Smooth muscle cell (in vitro differentiated cells): Measurements from ENCODE around the gene PHGDH. TPM values are rescaled to one million over a fixed set of nuclear protein-coding genes. Genes with fewer than 3 reads are reported as not detected.

Experiments used
- DNase-seq: peaks from one replicate; lab custom pipeline; 2025; ENCODE audit not compliant: unreplicated experiment; lab: John Stamatoyannopoulos, UW
- H2AFZ ChIP-seq: fragments of 200-600 bp; sonication (generic); 2 replicates; pipeline ENCODE4 v1.6.0; 2016; ENCODE audit warnings: antibody characterized with exemption, low read depth, mild to moderate bottlenecking
- H3F3A ChIP-seq: fragments of 200-600 bp; sonication (generic); 2 replicates; pipeline ENCODE4 v1.6.0; 2017; ENCODE audit warnings: antibody characterized with exemption, low read depth
- H3K27ac ChIP-seq: fragments of 200-600 bp; sonication (generic); 2 replicates; pipeline ENCODE4 v1.5.1; 2016; ENCODE audit warnings: low read depth, mild to moderate bottlenecking
- H3K27me3 ChIP-seq: fragments of 200-600 bp; sonication (generic); 2 replicates; pipeline ENCODE4 v1.6.1; 2016; ENCODE audit warnings: low read depth, mild to moderate bottlenecking
- H3K36me3 ChIP-seq: fragments of 200-600 bp; sonication (generic); 2 replicates; pipeline ENCODE4 v1.5.1; 2016; ENCODE audit warnings: low read depth
- H3K4me1 ChIP-seq: fragments of 200-600 bp; sonication (generic); 2 replicates; pipeline ENCODE4 v1.5.1; 2016; ENCODE audit warnings: low read depth
- H3K4me2 ChIP-seq: fragments of 200-600 bp; sonication (generic); 2 replicates; pipeline ENCODE4 v1.6.0; 2016; ENCODE audit warnings: mild to moderate bottlenecking
- H3K4me3 ChIP-seq: fragments of 200-600 bp; sonication (generic); 2 replicates; pipeline ENCODE4 v1.5.1; 2016; ENCODE audit warnings: mild to moderate bottlenecking
- H3K79me2 ChIP-seq: fragments of 200-600 bp; sonication (generic); 2 replicates; pipeline ENCODE4 v1.6.0; 2016; ENCODE audit warnings: low read depth, mild to moderate bottlenecking
- H3K9ac ChIP-seq: fragments of 200-600 bp; sonication (generic); 2 replicates; pipeline ENCODE4 v1.6.0; 2016; ENCODE audit warnings: low read depth
- H3K9me3 ChIP-seq: fragments of 200-600 bp; sonication (generic); replicated peaks from 2 replicates; pipeline ENCODE4 v1.5.1; 2016; ENCODE audit warnings: low read depth
- H4K20me1 ChIP-seq: fragments of 200-600 bp; sonication (generic); 2 replicates; pipeline ENCODE4 v1.6.0; 2016; ENCODE audit warnings: low read depth
- CTCF ChIP-seq: fragments of 200-600 bp; sonication (generic); IDR thresholded peaks from 2 replicates; pipeline ENCODE4 v1.5.1; 2017; ENCODE audit warnings: borderline replicate concordance, mild to moderate bottlenecking, antibody characterized with exemption; ENCODE audit not compliant: insufficient read depth, poor library complexity, severe bottlenecking
- WGBS: methylation state at CpG from one replicate; pipeline ENCODE4 v1.1.7; 2016; ENCODE audit warnings: low lambda C conversion rate; 5-methylcytosine and 5-hydroxymethylcytosine counted together
- polyA plus RNA-seq: library from polyadenylated mRNA; unstranded; fragments of >200 nt; fragmentation: Nextera tagmentation; extraction: Ambion mirVana; gene quantifications from 2 replicates; pipeline ENCODE4 v1.2.1, GENCODE V29; 2016
- total RNA-seq: library from RNA; depleted of rRNA; stranded (reverse); fragments of >200 nt; gene quantifications from 2 replicates; pipeline ENCODE4 v1.2.3, GENCODE V29; 2014

PHGDH gene
- total and polyA plus RNA-seq, 2 experiments from 2014 or later: 93.2 to 134 TPM

GRCh38 chr1:119762409-119762808 is 50.7 kb downstream of the PHGDH start:
- DNase-seq: no peak
- H3K4me2 ChIP-seq: no peak overlapping the region
- H3K4me1 ChIP-seq: no peaks in the 10 kb centered on the region
- WGBS: 75% methylated on average over 1 of the region's 1 CpG
- no peaks in the 10 kb centered on the region for H3F3A ChIP-seq
- H3K4me3 ChIP-seq: no peak overlapping the region
- H3K36me3 ChIP-seq: no peaks in the 10 kb centered on the region
- H3K27ac ChIP-seq: no peak overlapping the region
- no peaks in the 10 kb centered on the region for H4K20me1 ChIP-seq
- no peaks in the 10 kb centered on the region for H3K79me2 ChIP-seq
- no peak for TF ChIP-seq CTCF
- H2AFZ ChIP-seq: no peak overlapping the region
- H3K9me3 ChIP-seq: no peaks in the 10 kb centered on the region
- no peak overlapping the region for H3K9ac ChIP-seq
- no peaks in the 10 kb centered on the region for H3K27me3 ChIP-seq

GRCh38 chr1:119762953-119763352 is 51.2 kb downstream of the PHGDH start:
- Histone ChIP-seq H3K27ac (no peak overlapping the region), H3K4me2 (no peak overlapping the region), H4K20me1 (no peaks in the 10 kb centered on the region), H3K79me2 (no peaks in the 10 kb centered on the region), H3F3A (no peaks in the 10 kb centered on the region), H3K9ac (no peak overlapping the region), H2AFZ (no peak overlapping the region), H3K9me3 (no peaks in the 10 kb centered on the region), H3K36me3 (no peaks in the 10 kb centered on the region), H3K4me3 (no peak overlapping the region), H3K27me3 (no peaks in the 10 kb centered on the region), H3K4me1 (no peaks in the 10 kb centered on the region)
- DNase-seq: no peak
- TF ChIP-seq CTCF: no peak
- 95% methylated on average over 1 of the region's 1 CpG for WGBS

GRCh38 chr1:119764220-119764619 is 52.5 kb downstream of the PHGDH start:
- no peak overlapping the region for H3K4me3 ChIP-seq
- no peaks in the 10 kb centered on the region for H3K27me3 ChIP-seq
- no peak overlapping the region for H3K27ac ChIP-seq
- no peak overlapping the region for H2AFZ ChIP-seq
- WGBS: 91% methylated on average over 6 of the region's 6 CpGs
- no peaks in the 10 kb centered on the region for H3K79me2 ChIP-seq
- H4K20me1 ChIP-seq: no peaks in the 10 kb centered on the region
- H3K36me3 ChIP-seq: no peaks in the 10 kb centered on the region
- no peak for DNase-seq
- no peaks in the 10 kb centered on the region for H3K9me3 ChIP-seq
- no peaks in the 10 kb centered on the region for H3K4me1 ChIP-seq
- no peak for TF ChIP-seq CTCF
- no peak overlapping the region for H3K4me2 ChIP-seq
- no peaks in the 10 kb centered on the region for H3F3A ChIP-seq
- H3K9ac ChIP-seq: no peak overlapping the region

GRCh38 chr1:119766374-119766794 is 54.6 kb downstream of the PHGDH start:
- no peaks in the 10 kb centered on the region for H3K27me3 ChIP-seq
- WGBS: 87% methylated on average over 4 of the region's 4 CpGs
- no peaks in the 10 kb centered on the region for H3K4me1 ChIP-seq
- no peak for TF ChIP-seq CTCF
- no peak for DNase-seq
- no peaks in the 10 kb centered on the region for H3F3A ChIP-seq
- no peaks in the 10 kb centered on the region for H3K36me3 ChIP-seq
- no peaks in the 10 kb centered on the region for H3K79me2 ChIP-seq
- H3K9me3 ChIP-seq: no peaks in the 10 kb centered on the region
- H3K27ac ChIP-seq: no peak overlapping the region
- H3K9ac ChIP-seq: no peak overlapping the region
- H3K4me3 ChIP-seq: peak overlapping the region; percentile 32
- no peak overlapping the region for H2AFZ ChIP-seq
- H4K20me1 ChIP-seq: no peaks in the 10 kb centered on the region
- H3K4me2 ChIP-seq: no peak overlapping the region
